Thyroid gland (tissue), 4 donors: ENCODE results near the gene SCG2.

ENCODE experiments used
- POLR2A ChIP-seq, 2 donors: fragments of 450-650 bp; IDR thresholded peaks; one replicate each; pipeline ENCODE4 v1.6.1; 2017; ENCODE audit warnings: antibody characterized with exemption in 2 of 2, mild to moderate bottlenecking in 2 of 2, moderate library complexity in 1 of 2
- TF ChIP-seq, protein P1 (sequence below), 6 experiments: fragments of 200-600 bp in 3 of 6; fragments of 450-650 bp in 3 of 6; sonication (generic) in 3 of 6; IDR thresholded peaks; one replicate each; pipeline ENCODE4 v1.5.1; 2016 to 2019; ENCODE audit warnings: antibody characterized with exemption in 6 of 6, mild to moderate bottlenecking in 2 of 6, inconsistent platforms in 1 of 6, moderate library complexity in 1 of 6

GRCh38 chr2:223604231-223604630, 2.1 kb upstream of the SCG2 start:
- TF ChIP-seq, protein P1, sequence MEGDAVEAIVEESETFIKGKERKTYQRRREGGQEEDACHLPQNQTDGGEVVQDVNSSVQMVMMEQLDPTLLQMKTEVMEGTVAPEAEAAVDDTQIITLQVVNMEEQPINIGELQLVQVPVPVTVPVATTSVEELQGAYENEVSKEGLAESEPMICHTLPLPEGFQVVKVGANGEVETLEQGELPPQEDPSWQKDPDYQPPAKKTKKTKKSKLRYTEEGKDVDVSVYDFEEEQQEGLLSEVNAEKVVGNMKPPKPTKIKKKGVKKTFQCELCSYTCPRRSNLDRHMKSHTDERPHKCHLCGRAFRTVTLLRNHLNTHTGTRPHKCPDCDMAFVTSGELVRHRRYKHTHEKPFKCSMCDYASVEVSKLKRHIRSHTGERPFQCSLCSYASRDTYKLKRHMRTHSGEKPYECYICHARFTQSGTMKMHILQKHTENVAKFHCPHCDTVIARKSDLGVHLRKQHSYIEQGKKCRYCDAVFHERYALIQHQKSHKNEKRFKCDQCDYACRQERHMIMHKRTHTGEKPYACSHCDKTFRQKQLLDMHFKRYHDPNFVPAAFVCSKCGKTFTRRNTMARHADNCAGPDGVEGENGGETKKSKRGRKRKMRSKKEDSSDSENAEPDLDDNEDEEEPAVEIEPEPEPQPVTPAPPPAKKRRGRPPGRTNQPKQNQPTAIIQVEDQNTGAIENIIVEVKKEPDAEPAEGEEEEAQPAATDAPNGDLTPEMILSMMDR (IDR thresholded peaks at IDR 0.05), result no peak
- TF ChIP-seq POLR2A (IDR thresholded peaks at IDR 0.05), result no peak
